SK-N-SH (cell line): ENCODE data around the gene CD200R1. TPM values are rescaled to one million over a fixed set of nuclear protein-coding genes. Genes with fewer than 3 reads are reported as not detected.

Experiments used
- CTCF ChIA-PET: fragments of 300-600, 350-600 bp; formaldehyde crosslinking; extraction: SDS; loops from one replicate; lab custom pipeline; 2021; lab: Yijun Ruan, JAX
- POLR2A ChIA-PET: fragments of 350-600 bp; sonication (Branson Sonifier 250); formaldehyde crosslinking; extraction: SDS; loops from one replicate; lab custom pipeline; 2020; ENCODE audit warnings: antibody characterized with exemption, inconsistent platforms; lab: Yijun Ruan, JAX
- DNase-seq: peaks from one replicate; pipeline ENCODE4 v3.0.0; 2012
- H2AFZ ChIP-seq: fragments of 200-600 bp; sonication (generic); 2 replicates; pipeline ENCODE4 v1.8.1; 2016; ENCODE audit warnings: antibody characterized with exemption, mild to moderate bottlenecking, low read depth
- H3F3A ChIP-seq: fragments of 200-600 bp; sonication (generic); replicated peaks from 2 replicates; pipeline ENCODE3; 2016; ENCODE audit warnings: antibody characterized with exemption, mild to moderate bottlenecking; ENCODE audit not compliant: insufficient read depth
- H3K27ac ChIP-seq, 2 experiments: fragments of 200-500 bp in 1 of 2; fragments of 200-600 bp in 1 of 2; sonication (Bioruptor generic) in 1 of 2; sonication (generic), shearing (Covaris generic) in 1 of 2; 2 replicates each; pipeline versions ENCODE4 v1.5.1 to v1.6.1; 2014 to 2016; ENCODE audit warnings: low read depth in 2 of 2, inconsistent platforms in 1 of 2, low read length in 1 of 2, mild to moderate bottlenecking in 1 of 2, mixed read lengths in 1 of 2
- H3K27me3 ChIP-seq: fragments of 200-600 bp; sonication (generic), shearing (Covaris generic); 2 replicates; pipeline ENCODE4 v1.6.1; 2016; ENCODE audit warnings: mixed run types; ENCODE audit not compliant: insufficient read depth
- H3K36me3 ChIP-seq, 2 experiments: fragments of 200-500 bp in 1 of 2; fragments of 200-600 bp in 1 of 2; sonication (Bioruptor generic) in 1 of 2; sonication (generic) in 1 of 2; replicated peaks in 1 of 2; 2 replicates each; pipeline versions ENCODE3 to v1.5.1; 2014 to 2016; ENCODE audit warnings: low read length in 1 of 2, mild to moderate bottlenecking in 1 of 2; ENCODE audit not compliant: insufficient read depth in 2 of 2, control insufficient read depth in 1 of 2
- H3K4me1 ChIP-seq, 2 experiments: fragments of 200-500 bp in 1 of 2; fragments of 200-600 bp in 1 of 2; sonication (Bioruptor generic) in 1 of 2; sonication (generic), shearing (Covaris generic) in 1 of 2; 2 replicates each; pipeline versions ENCODE4 v1.5.1 to v1.6.1; 2014 to 2016; ENCODE audit warnings: low read depth in 1 of 2, low read length in 1 of 2, mixed run types in 1 of 2; ENCODE audit not compliant: insufficient read depth in 2 of 2, control insufficient read depth in 1 of 2
- H3K4me2 ChIP-seq: fragments of 200-600 bp; sonication (generic), shearing (Covaris generic); 2 replicates; pipeline ENCODE4 v1.6.1; 2017; ENCODE audit warnings: mixed run types
- H3K4me3 ChIP-seq, 2 experiments: fragments of 200-500 bp in 1 of 2; fragments of 200-600 bp in 1 of 2; sonication (Bioruptor generic) in 1 of 2; sonication (generic), shearing (Covaris generic) in 1 of 2; 2 replicates each; pipeline versions ENCODE4 v1.5.1 to v1.8.1; 2014 to 2016; ENCODE audit warnings: low read depth in 2 of 2, inconsistent platforms in 1 of 2, low read length in 1 of 2, mild to moderate bottlenecking in 1 of 2, mixed read lengths in 1 of 2, moderate library complexity in 1 of 2
- H3K79me2 ChIP-seq: fragments of 200-600 bp; sonication (generic); 2 replicates; pipeline ENCODE4 v1.8.1; 2017; ENCODE audit warnings: mild to moderate bottlenecking; ENCODE audit not compliant: insufficient read depth
- H3K9ac ChIP-seq: fragments of 200-600 bp; sonication (generic); 2 replicates; pipeline ENCODE4 v1.6.1; 2017; ENCODE audit warnings: mixed run types
- H3K9me2 ChIP-seq: fragments of 200-600 bp; sonication (generic); 2 replicates; pipeline ENCODE4 v1.6.1; 2017; ENCODE audit warnings: mixed run types
- H3K9me3 ChIP-seq: fragments of 200-600 bp; sonication (generic); 2 replicates; pipeline ENCODE4 v1.6.1; 2017; ENCODE audit warnings: mixed run types, mild to moderate bottlenecking, moderate library complexity
- H4K20me1 ChIP-seq: fragments of 200-600 bp; sonication (generic); 2 replicates; pipeline ENCODE4 v1.6.1; 2017; ENCODE audit warnings: mild to moderate bottlenecking, mixed run types; ENCODE audit not compliant: insufficient read depth
- ELF1 ChIP-seq: IDR thresholded peaks from 2 replicates; pipeline ENCODE4 v1.4.0; 2012
- GABPA ChIP-seq: IDR thresholded peaks from 2 replicates; pipeline ENCODE4 v1.4.0; 2012; ENCODE audit warnings: low read depth, mild to moderate bottlenecking
- TCF12 ChIP-seq: IDR thresholded peaks from 2 replicates; pipeline ENCODE4 v1.4.0; 2012
- TEAD4 ChIP-seq: IDR thresholded peaks from 2 replicates; pipeline ENCODE4 v1.4.0; 2012; ENCODE audit warnings: mild to moderate bottlenecking, borderline replicate concordance; ENCODE audit not compliant: insufficient read depth
- YY1 ChIP-seq: IDR thresholded peaks from 2 replicates; pipeline ENCODE4 v1.4.0; 2012; ENCODE audit warnings: low read depth, mild to moderate bottlenecking
- WGBS: methylation state at CpG from one replicate; pipeline ENCODE4 v1.1.6; 2017; ENCODE audit warnings: low lambda C conversion rate; 5-methylcytosine and 5-hydroxymethylcytosine counted together
- polyA plus RNA-seq, 3 experiments: library from polyadenylated mRNA; depleted of rRNA; stranded (reverse); fragments of >200 nt; gene quantifications; 2 replicates each; pipeline ENCODE4 v1.2.3, GENCODE V29; 2012
- TF ChIP-seq, protein P1 (sequence below): fragments of 200-600 bp; sonication (generic); IDR thresholded peaks from 2 replicates; pipeline ENCODE4 v1.6.1; 2017; ENCODE audit warnings: antibody characterized with exemption, mild to moderate bottlenecking, moderate library complexity

Gene CD200R1, protein sequence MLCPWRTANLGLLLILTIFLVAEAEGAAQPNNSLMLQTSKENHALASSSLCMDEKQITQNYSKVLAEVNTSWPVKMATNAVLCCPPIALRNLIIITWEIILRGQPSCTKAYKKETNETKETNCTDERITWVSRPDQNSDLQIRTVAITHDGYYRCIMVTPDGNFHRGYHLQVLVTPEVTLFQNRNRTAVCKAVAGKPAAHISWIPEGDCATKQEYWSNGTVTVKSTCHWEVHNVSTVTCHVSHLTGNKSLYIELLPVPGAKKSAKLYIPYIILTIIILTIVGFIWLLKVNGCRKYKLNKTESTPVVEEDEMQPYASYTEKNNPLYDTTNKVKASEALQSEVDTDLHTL
- 0.02 and 0.03 TPM in 2 replicates for polyA plus RNA-seq (2012; rRNA removed)
- polyA plus RNA-seq (2012; cell fraction: cytosol; rRNA removed): 0.03 and 0.04 TPM in 2 replicates
- polyA plus RNA-seq (2012; cell fraction: nucleus; rRNA removed): 0.14 TPM in 1 of 2 replicates, not detected in the other

DNA sequence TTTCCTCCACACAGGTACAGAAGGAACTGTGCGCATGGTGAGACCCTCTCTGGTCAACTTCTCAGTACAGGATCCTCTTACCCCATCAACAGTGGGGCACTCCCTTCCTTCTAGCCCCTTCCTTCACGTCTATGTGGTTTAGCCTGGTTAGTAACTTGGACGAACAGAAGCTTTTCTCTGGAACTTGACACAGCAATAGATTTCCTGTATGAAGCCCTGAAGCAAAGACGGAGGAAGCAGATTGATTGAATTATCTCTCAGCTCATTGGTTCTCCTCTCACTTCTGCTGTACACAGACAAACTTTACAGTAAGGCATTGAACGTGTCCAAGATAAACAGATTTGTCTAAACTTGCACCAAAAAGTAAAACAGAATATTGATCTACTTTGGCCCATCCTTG, at the start of gene CD200R1:
Gene CD200R1, minus strand, starts transcription at position 210 of the 400 bp plus-strand sequence. CDS start 246 bp downstream, outside the sequence.
- Histone ChIP-seq H4K20me1 (no peaks in the 10 kb centered on the region), H3K4me1 (no peaks in the 10 kb centered on the region; a peak in 1 of 4 replicates), H3K27me3 (no peaks in the 10 kb centered on the region; the same call in 1 of the 2 replicates), H3K27ac (no peak within 1 kb of the TSS), H3K9me2 (no peaks in the 10 kb centered on the region), H3K4me3 (no peak within 1 kb of the TSS), H3K4me2 (no peak within 1 kb of the TSS), H3K79me2 (no peaks in the 10 kb centered on the region), H3K9me3 (no peaks in the 10 kb centered on the region), H2AFZ (no peak within 1 kb of the TSS), H3F3A (no peaks in the 10 kb centered on the region), H3K36me3 (no peaks in the 10 kb centered on the region), H3K9ac (no peak within 1 kb of the TSS)
- ChIA-PET CTCF (interaction anchor here (0.8 to 3.3 kb wide), 5 partner anchors 240 to 394 kb away, joined by 3 to 20 read pairs (median 3); no protein-coding TSS in a partner anchor), POLR2A (no interaction called here)
- WGBS: 69% methylated on average over 5 of the region's 5 CpGs
- TF ChIP-seq TEAD4 (no peak), YY1 (no peak), GABPA (no peak), TCF12 (no peak)
- TF ChIP-seq, protein P1, sequence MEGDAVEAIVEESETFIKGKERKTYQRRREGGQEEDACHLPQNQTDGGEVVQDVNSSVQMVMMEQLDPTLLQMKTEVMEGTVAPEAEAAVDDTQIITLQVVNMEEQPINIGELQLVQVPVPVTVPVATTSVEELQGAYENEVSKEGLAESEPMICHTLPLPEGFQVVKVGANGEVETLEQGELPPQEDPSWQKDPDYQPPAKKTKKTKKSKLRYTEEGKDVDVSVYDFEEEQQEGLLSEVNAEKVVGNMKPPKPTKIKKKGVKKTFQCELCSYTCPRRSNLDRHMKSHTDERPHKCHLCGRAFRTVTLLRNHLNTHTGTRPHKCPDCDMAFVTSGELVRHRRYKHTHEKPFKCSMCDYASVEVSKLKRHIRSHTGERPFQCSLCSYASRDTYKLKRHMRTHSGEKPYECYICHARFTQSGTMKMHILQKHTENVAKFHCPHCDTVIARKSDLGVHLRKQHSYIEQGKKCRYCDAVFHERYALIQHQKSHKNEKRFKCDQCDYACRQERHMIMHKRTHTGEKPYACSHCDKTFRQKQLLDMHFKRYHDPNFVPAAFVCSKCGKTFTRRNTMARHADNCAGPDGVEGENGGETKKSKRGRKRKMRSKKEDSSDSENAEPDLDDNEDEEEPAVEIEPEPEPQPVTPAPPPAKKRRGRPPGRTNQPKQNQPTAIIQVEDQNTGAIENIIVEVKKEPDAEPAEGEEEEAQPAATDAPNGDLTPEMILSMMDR: no peak
- DNase-seq: no peak

DNA sequence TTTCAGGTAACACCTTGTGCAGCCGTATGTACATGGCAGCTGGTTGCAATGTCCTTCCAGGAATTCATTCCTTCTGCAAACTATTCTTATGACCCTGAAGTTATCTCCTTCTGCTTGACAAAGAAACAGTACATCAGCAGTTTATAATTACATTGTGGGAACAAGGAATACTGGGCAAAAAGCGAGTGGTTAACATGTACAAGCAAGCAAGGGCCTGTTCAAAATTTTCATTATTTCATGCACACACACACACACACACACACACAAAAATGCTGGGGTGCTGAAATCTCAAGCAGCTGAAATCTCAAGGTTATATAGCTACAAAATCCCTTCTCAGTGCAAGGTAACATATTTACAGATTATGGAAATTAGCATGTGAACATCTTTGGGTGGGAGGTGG, 46.6 kb upstream of the CD200R1 start:
- WGBS: 90% methylated on average over 2 of the region's 2 CpGs
- Histone ChIP-seq H3K79me2 (peaks cover 36% of the 10 kb centered on the region), H3K27me3 (no peaks in the 10 kb centered on the region), H3K4me1 (peaks cover 6 to 11% of the 10 kb centered on the region in 2 experiments; a peak in 3 of 4 replicates), H2AFZ (no peak overlapping the region), H3K27ac (no peak overlapping the region), H3K4me2 (no peak overlapping the region), H4K20me1 (no peaks in the 10 kb centered on the region), H3K9me2 (no peaks in the 10 kb centered on the region), H3K9me3 (no peaks in the 10 kb centered on the region), H3F3A (peaks cover 6% of the 10 kb centered on the region), H3K4me3 (no peak overlapping the region), H3K36me3 (peaks cover 11 to 14% of the 10 kb centered on the region in 2 experiments), H3K9ac (no peak overlapping the region)
- no peak for DNase-seq
- no peak for TF ChIP-seq ELF1
- ChIA-PET POLR2A (no interaction called here), CTCF (interaction anchor here (0.6 to 4.4 kb wide), 3 partner anchors 14 to 287 kb away, joined by 3 to 34 read pairs (median 3); no protein-coding TSS in a partner anchor)
